OCI-LY7 (cell line): Measurements from ENCODE around the gene FASTK. TPM values are rescaled to one million over a fixed set of nuclear protein-coding genes. Genes with fewer than 3 reads are reported as not detected.
A peak's percentile ranks its signal among the peaks of the same experiment; 100 is the strongest.

Source experiments
- Bru-seq: library from RNA; stranded (reverse); fragments of 400-500 nt; gene quantifications from one replicate; lab custom pipeline; 2021; lab: Mats Ljungman, UMichigan
- BruChase-seq, 2 experiments: library from RNA; stranded (reverse); fragments of 400-500 nt; gene quantifications; one replicate each; lab custom pipeline; 2021; lab: Mats Ljungman, UMichigan
- BruUV-seq: library from RNA; stranded (reverse); fragments of 400-500 nt; replicated peaks from 2 replicates; lab custom pipeline; 2021; lab: Mats Ljungman, UMichigan
- CTCF ChIA-PET: fragments of 300-600 bp; sonication (Branson Sonifier 250); formaldehyde crosslinking; loops from one replicate; lab custom pipeline; 2022; ENCODE audit warnings: antibody characterized with exemption; ENCODE audit not compliant: unreplicated experiment; lab: Charles Lee
- POLR2A ChIA-PET: fragments of 300-600 bp; sonication (Branson Sonifier 250); formaldehyde crosslinking; loops from one replicate; lab custom pipeline; 2022; ENCODE audit warnings: antibody characterized with exemption; lab: Charles Lee
- DNase-seq: peaks from one replicate; pipeline ENCODE4 v3.0.0-alpha.2; 2015; ENCODE audit warnings: low spot score
- H2AFZ ChIP-seq: fragments of 200-600 bp; sonication (generic), shearing (Covaris generic); 2 replicates; pipeline ENCODE4 v1.6.1; 2014; ENCODE audit warnings: mild to moderate bottlenecking, antibody characterized with exemption, low read length, moderate library complexity
- H3K27ac ChIP-seq: fragments of 200-600 bp; sonication (generic); 2 replicates; pipeline ENCODE4 v1.5.1; 2014; ENCODE audit warnings: mixed run types, low read depth, mild to moderate bottlenecking, moderate library complexity, low read length, inconsistent platforms; ENCODE audit not compliant: poor library complexity, severe bottlenecking
- H3K36me3 ChIP-seq: fragments of 200-600 bp; sonication (generic); 2 replicates; pipeline ENCODE4 v1.6.1; 2014; ENCODE audit warnings: mild to moderate bottlenecking, antibody characterized with exemption, low read length, moderate library complexity, mixed read lengths; ENCODE audit not compliant: insufficient read depth
- H3K4me1 ChIP-seq: fragments of 200-600 bp; sonication (generic); 2 replicates; pipeline ENCODE4 v1.5.1; 2014; ENCODE audit warnings: mild to moderate bottlenecking, low read length; ENCODE audit not compliant: insufficient read depth, poor library complexity, severe bottlenecking
- H3K4me2 ChIP-seq: fragments of 200-600 bp; sonication (generic); 2 replicates; pipeline ENCODE4 v1.6.1; 2014; ENCODE audit warnings: mild to moderate bottlenecking, low read length
- H3K4me3 ChIP-seq: fragments of 200-600 bp; sonication (generic); 2 replicates; pipeline ENCODE4 v1.5.1; 2014; ENCODE audit warnings: mild to moderate bottlenecking, low read depth, low read length; ENCODE audit not compliant: poor library complexity, severe bottlenecking
- H3K79me2 ChIP-seq: fragments of 200-600 bp; sonication (generic); 2 replicates; pipeline ENCODE4 v1.6.1; 2016; ENCODE audit warnings: low read depth, mild to moderate bottlenecking, low read length, moderate library complexity, mixed read lengths; ENCODE audit not compliant: insufficient read depth
- H3K9me2 ChIP-seq: fragments of 200-600 bp; sonication (generic); 2 replicates; pipeline ENCODE4 v1.6.1; 2016; ENCODE audit warnings: mild to moderate bottlenecking, low read length, mixed read lengths; ENCODE audit not compliant: insufficient read depth
- H3K9me3 ChIP-seq: fragments of 200-600 bp; sonication (generic); 2 replicates; pipeline ENCODE4 v1.6.1; 2014; ENCODE audit warnings: mild to moderate bottlenecking, mixed run types, low read length, mixed read lengths
- H4K20me1 ChIP-seq: fragments of 200-600 bp; sonication (generic); 2 replicates; pipeline ENCODE4 v1.6.1; 2014; ENCODE audit warnings: mild to moderate bottlenecking, antibody characterized with exemption, low read length, moderate library complexity, mixed read lengths; ENCODE audit not compliant: insufficient read depth
- CTCF ChIP-seq: fragments of 200-600 bp; sonication (generic); conservative IDR thresholded peaks from 2 replicates; pipeline ENCODE4 v1.5.1; 2014; ENCODE audit warnings: mild to moderate bottlenecking, antibody characterized with exemption, low read length, moderate library complexity, mixed read lengths
- EZH2phosphoT487 ChIP-seq: fragments of 200-600 bp; sonication (generic); IDR thresholded peaks from 2 replicates; pipeline ENCODE4 v1.6.1; 2018; ENCODE audit warnings: low read depth, borderline replicate concordance, mild to moderate bottlenecking, mixed run types, antibody characterized with exemption, low read length, moderate library complexity, mixed read lengths
- intact Hi-C: fragments of 100-400 bp; cut with micrococcal nuclease; formaldehyde crosslinking; loops from one replicate; pipeline ENCODE4 v1.10.0; 2022; ENCODE audit not compliant: unreplicated experiment
- long read RNA-seq: library from polyadenylated mRNA; stranded (forward); transcript quantifications from one replicate; pipeline ENCODE4 v2.0.0, GENCODE V29; 2022
- total RNA-seq, 2 experiments: library from RNA; depleted of rRNA in 1 of 2; stranded (reverse); fragments of >200 nt in 1 of 2; shearing (Covaris generic) in 1 of 2; gene quantifications; 2 replicates each; pipeline ENCODE4 v1.2.3, GENCODE V29; 2014 to 2022

Gene FASTK, protein sequence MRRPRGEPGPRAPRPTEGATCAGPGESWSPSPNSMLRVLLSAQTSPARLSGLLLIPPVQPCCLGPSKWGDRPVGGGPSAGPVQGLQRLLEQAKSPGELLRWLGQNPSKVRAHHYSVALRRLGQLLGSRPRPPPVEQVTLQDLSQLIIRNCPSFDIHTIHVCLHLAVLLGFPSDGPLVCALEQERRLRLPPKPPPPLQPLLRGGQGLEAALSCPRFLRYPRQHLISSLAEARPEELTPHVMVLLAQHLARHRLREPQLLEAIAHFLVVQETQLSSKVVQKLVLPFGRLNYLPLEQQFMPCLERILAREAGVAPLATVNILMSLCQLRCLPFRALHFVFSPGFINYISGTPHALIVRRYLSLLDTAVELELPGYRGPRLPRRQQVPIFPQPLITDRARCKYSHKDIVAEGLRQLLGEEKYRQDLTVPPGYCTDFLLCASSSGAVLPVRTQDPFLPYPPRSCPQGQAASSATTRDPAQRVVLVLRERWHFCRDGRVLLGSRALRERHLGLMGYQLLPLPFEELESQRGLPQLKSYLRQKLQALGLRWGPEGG
- 114 and 118 TPM in 2 replicates for total RNA-seq (2014; rRNA removed; shearing (Covaris generic))
- total RNA-seq (2022), result 87.7 and 90.5 TPM in 2 replicates
- percentile 63 among the genes with signal in this experiment for Bru-seq, nascent RNA
- percentile 70 among the genes with signal in this experiment for BruChase-seq, experiment 1, labeled RNA remaining after a 6-hour chase
- percentile 78 among the genes with signal in this experiment for BruChase-seq, experiment 2, labeled RNA remaining after a 2-hour chase
- long read RNA-seq, transcript FASTK-213 (9 exons, 1,826 nt), result minor isoform, 5 of 87 reads
- long read RNA-seq, transcript FASTK-201 (10 exons, 1,827 nt), result major isoform, 13 of 87 reads
- long read RNA-seq, partial matches to known transcripts, result 14 of 87 reads
- long read RNA-seq, other reads (novel, unspliced or antisense), result 51 of 87 reads

GRCh38 chr7:151080522-151081169, at the start of gene FASTK:
FASTK (minus strand) TSS chr7:151080809; CDS start chr7:151080766, 43 bp downstream.
- Histone ChIP-seq H2AFZ (peak within 1 kb of the TSS; percentile 46; the same call in 1 of the 2 replicates), H3K4me2 (peak within 1 kb of the TSS; percentile 100), H3K27ac (peak within 1 kb of the TSS; percentile 72), H3K9me2 (no peaks in the 10 kb centered on the region), H3K4me1 (peaks cover 54% of the 10 kb centered on the region), H4K20me1 (no peaks in the 10 kb centered on the region), H3K36me3 (peaks cover 43% of the 10 kb centered on the region), H3K9me3 (no peaks in the 10 kb centered on the region), H3K79me2 (peaks cover 28% of the 10 kb centered on the region), H3K4me3 (peak within 1 kb of the TSS; percentile 91)
- ChIA-PET POLR2A (interaction anchor here (0.5 to 0.7 kb wide), 3 partner anchors 14 to 146 kb away, joined by 3 to 4 read pairs (median 3); no protein-coding TSS in a partner anchor), CTCF (interaction anchor here (0.6 kb wide), 3 partner anchors 18 to 30 kb away, joined by 3 to 5 read pairs (median 3); no protein-coding TSS in a partner anchor)
- no peak for TF ChIP-seq EZH2phosphoT487
- TF ChIP-seq CTCF, result no peak
- BruUV-seq, result no TSS peak
- DNase-seq, result peak; percentile 92
- intact Hi-C loops, result loop anchor here (1.0 to 10.0 kb wide), 5 partner anchors 21 to 186 kb away; partner anchors contain the start of genes ABCB8, ABCF2, KCNH2 and SLC4A2

GRCh38 chr7:151129960-151130591, 49.5 kb upstream of the FASTK start:
- intact Hi-C loops, result no loop called here
- Histone ChIP-seq H3K9me3 (no peaks in the 10 kb centered on the region), H3K4me1 (no peaks in the 10 kb centered on the region), H3K9me2 (no peaks in the 10 kb centered on the region), H3K4me3 (no peak overlapping the region), H4K20me1 (no peaks in the 10 kb centered on the region), H2AFZ (no peak overlapping the region), H3K4me2 (no peak overlapping the region), H3K36me3 (no peaks in the 10 kb centered on the region), H3K79me2 (no peaks in the 10 kb centered on the region), H3K27ac (no peak overlapping the region)
- POLR2A ChIA-PET, result no interaction called here
- CTCF ChIA-PET, result no interaction called here
- DNase-seq, result no peak
- TF ChIP-seq EZH2phosphoT487 (no peak), CTCF (no peak)
- no TSS peak for BruUV-seq
